OCI-LY1 (cell line): Measurements from ENCODE around the gene RBM20.

ENCODE experiments used
- CTCF ChIP-seq: fragments of 200-600 bp; sonication (generic), shearing (Covaris generic); IDR thresholded peaks from 2 replicates; pipeline ENCODE4 v1.5.1; 2017; ENCODE audit warnings: mild to moderate bottlenecking, antibody characterized with exemption, low read length, moderate library complexity, mixed read lengths
- EZH2 ChIP-seq: fragments of 200-600 bp; sonication (generic), shearing (Covaris generic); IDR thresholded peaks from 2 replicates; pipeline ENCODE4 v1.8.0; 2017; ENCODE audit warnings: borderline replicate concordance, mixed run types, mild to moderate bottlenecking, antibody characterized with exemption, low read length, moderate library complexity, mixed read lengths

GRCh38 chr10:110667620-110668343 lies 23.6 kb downstream of the RBM20 start:
- TF ChIP-seq CTCF (no peak), EZH2 (no peak)
